A549 treated with dexamethasone at 1 μM for 4 hours (cell line): ENCODE measurements around the gene WDFY3. TPM values are rescaled to one million over a fixed set of nuclear protein-coding genes. Genes with fewer than 3 reads are reported as not detected.

Experiments
- total RNA-seq: library from RNA; stranded (reverse); fragments of 200-300 nt; extraction: Qiagen RNA extraction; gene quantifications from 5 replicates; pipeline ENCODE4 v1.2.3, GENCODE V29; 2022

WDFY3 gene, protein sequence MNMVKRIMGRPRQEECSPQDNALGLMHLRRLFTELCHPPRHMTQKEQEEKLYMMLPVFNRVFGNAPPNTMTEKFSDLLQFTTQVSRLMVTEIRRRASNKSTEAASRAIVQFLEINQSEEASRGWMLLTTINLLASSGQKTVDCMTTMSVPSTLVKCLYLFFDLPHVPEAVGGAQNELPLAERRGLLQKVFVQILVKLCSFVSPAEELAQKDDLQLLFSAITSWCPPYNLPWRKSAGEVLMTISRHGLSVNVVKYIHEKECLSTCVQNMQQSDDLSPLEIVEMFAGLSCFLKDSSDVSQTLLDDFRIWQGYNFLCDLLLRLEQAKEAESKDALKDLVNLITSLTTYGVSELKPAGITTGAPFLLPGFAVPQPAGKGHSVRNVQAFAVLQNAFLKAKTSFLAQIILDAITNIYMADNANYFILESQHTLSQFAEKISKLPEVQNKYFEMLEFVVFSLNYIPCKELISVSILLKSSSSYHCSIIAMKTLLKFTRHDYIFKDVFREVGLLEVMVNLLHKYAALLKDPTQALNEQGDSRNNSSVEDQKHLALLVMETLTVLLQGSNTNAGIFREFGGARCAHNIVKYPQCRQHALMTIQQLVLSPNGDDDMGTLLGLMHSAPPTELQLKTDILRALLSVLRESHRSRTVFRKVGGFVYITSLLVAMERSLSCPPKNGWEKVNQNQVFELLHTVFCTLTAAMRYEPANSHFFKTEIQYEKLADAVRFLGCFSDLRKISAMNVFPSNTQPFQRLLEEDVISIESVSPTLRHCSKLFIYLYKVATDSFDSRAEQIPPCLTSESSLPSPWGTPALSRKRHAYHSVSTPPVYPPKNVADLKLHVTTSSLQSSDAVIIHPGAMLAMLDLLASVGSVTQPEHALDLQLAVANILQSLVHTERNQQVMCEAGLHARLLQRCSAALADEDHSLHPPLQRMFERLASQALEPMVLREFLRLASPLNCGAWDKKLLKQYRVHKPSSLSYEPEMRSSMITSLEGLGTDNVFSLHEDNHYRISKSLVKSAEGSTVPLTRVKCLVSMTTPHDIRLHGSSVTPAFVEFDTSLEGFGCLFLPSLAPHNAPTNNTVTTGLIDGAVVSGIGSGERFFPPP (N-terminal part only)
- 6.4 to 13.7 TPM (median 10.4 TPM) in 5 replicates for total RNA-seq

DNA sequence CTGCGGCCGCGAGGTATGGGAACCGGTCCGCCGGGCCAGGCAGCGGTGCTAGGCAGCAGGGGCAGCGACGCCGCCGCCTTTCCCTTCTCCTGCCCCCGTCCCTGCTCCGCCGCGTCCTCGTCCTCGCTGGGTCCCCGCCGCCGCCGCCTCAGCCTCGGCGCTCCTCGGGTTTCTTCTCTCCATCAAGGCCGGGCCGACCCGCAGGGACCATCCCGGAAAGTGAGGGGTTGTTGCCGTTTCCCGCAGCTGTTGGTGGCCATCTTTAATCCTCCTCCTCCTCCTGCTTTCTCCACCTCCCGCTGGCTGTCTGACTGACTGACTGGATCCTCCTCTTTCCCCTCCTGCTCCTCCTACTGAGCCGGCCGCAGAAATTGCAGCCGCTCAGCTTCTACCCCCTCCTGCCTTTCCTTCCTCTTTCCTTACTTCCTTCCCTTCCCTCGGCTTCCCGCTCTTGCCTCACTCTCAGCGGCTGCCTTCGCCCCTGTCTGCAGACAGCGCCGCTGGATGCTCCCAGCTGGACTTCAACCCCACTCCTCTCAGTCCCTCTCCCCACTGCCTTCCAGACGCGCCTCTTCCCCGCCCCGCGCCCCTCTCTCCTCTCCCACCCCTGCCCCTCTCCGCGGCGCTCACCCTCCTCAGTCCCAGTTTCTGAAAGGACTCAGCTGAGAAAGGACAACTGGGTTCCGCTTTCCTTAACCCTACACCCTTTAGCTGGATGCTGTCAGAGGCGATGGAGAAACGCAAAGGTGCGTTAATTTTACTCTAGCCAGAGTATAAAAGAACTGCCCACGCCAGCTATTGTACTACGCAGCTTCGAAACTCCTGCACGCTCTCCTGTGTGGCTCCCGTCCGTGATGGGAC is at the start of gene WDFY3:
Gene WDFY3 (minus strand): TSS at position 309 of the 861 bp plus-strand sequence. CDS start 106,099 bp downstream, outside the sequence.

